Activated T-helper 2 cell treated with anti-CD3 and anti-CD28 coated beads, Interferon-gamma antibody, Interleukin-2, Interleukin-4, amounts not matched to agents 10 μg/mL and 5 μg/mL and 100 μg/mL, durations not matched to agents 14 hours and 24 hours and 36 hours (primary cell): ENCODE data around the gene TGFBI. TPM values are rescaled to one million over a fixed set of nuclear protein-coding genes. Genes with fewer than 3 reads are reported as not detected.

ENCODE experiments used
- DNase-seq: peaks from one replicate; pipeline ENCODE4 v3.0.0; 2021; ENCODE audit warnings: low spot score
- H3K27ac Mint-ChIP-seq: one replicate; pipeline ENCODE4 v1.8.0; 2021; ENCODE audit warnings: mixed read lengths
- H3K27me3 Mint-ChIP-seq: one replicate; pipeline ENCODE4 v1.8.0; 2021; ENCODE audit warnings: low read depth, mixed read lengths
- H3K36me3 Mint-ChIP-seq: one replicate; pipeline ENCODE4 v1.8.0; 2021; ENCODE audit warnings: low read depth, mixed read lengths
- H3K4me1 Mint-ChIP-seq: one replicate; pipeline ENCODE4 v1.8.0; 2021; ENCODE audit warnings: low read depth, mixed read lengths
- H3K4me3 Mint-ChIP-seq: one replicate; pipeline ENCODE4 v1.8.0; 2021; ENCODE audit warnings: low read depth, mild to moderate bottlenecking, moderate library complexity, mixed read lengths
- H3K9me3 Mint-ChIP-seq: one replicate; pipeline ENCODE4 v1.8.0; 2021; ENCODE audit warnings: mixed read lengths
- intact Hi-C: fragments of 100-400 bp; cut with micrococcal nuclease; formaldehyde crosslinking; loops from one replicate; pipeline ENCODE4 v1.15.1; 2023
- total RNA-seq: library from RNA; stranded (reverse); gene quantifications from 2 replicates; pipeline ENCODE4 v1.2.3, GENCODE V29; 2022

TGFBI gene
- total RNA-seq, 1 donor from 2014 or later: not detected

DNA sequence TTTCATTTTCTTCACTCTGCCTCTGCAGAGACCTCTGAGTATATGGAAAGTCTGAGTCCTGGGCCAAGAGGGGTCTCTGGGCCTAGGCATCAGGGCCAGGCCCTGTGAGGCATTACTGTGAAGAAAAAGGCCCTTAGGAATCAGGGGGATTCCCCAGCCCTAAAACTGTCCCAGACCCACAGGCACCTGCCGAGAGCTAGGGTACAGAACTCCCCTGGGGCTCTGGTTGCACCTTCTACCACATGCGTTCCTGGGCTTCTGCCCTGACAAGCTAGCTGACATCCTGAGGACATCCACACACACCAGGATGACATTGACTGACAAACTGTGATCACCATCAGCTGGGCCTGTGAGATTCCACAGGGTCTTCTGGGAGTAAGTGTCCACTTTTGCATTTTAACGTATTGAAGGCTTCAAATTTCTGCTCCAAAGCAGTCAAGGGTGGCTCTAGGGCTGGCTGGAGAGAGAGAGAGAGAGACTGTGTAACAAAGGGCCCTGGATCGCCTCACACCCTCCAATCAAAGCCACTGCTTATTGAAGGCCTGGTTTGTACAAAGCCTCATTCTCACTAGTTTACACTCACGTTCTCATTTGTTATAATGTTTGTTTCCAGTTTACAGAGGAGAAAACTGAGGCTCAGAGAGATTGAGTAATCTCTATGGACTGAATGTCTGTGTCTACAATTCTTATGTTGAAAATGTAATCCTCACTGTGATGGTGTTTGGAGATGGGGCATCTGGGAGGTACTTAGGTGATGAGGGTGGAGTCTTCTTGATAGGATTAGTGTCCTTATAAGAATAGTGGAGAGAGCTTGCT lies 45.1 kb downstream of the TGFBI start:
- Mint-ChIP-seq H3K27ac (no peak overlapping the region), H3K4me1 (peaks cover 2% of the 10 kb centered on the region), H3K9me3 (no peaks in the 10 kb centered on the region), H3K4me3 (no peak overlapping the region), H3K27me3 (peaks cover 41% of the 10 kb centered on the region), H3K36me3 (no peaks in the 10 kb centered on the region)
- intact Hi-C loops: no loop called here
- no peak for DNase-seq

DNA sequence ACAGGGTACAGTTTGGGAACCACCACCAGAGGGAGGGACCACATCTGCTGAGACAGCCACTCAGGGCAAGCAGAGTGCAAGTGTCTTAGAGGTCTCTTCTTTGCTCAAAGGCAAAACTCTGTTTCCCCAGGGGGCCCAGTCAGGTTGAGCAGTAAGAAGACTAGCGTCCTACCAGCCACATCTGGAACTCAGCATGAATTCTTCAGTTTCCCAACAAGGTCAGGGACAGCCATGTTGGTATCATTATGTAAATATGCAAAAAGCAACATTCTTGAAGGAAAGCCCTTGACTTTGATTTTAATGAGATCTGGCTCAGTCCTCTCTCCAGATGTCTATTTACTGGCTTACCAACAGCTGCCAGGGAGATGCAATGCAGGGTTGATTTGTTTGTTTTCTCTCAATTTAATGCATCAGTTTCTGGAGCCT lies 46.7 kb downstream of the TGFBI start:
- peaks cover 12% of the 10 kb centered on the region for H3K4me1 Mint-ChIP-seq
- no peak for DNase-seq
- H3K27me3 Mint-ChIP-seq: peaks cover 44% of the 10 kb centered on the region
- intact Hi-C loops: no loop called here
- H3K27ac Mint-ChIP-seq: no peak overlapping the region
- H3K9me3 Mint-ChIP-seq: no peaks in the 10 kb centered on the region
- no peaks in the 10 kb centered on the region for H3K36me3 Mint-ChIP-seq
- no peak overlapping the region for H3K4me3 Mint-ChIP-seq

DNA sequence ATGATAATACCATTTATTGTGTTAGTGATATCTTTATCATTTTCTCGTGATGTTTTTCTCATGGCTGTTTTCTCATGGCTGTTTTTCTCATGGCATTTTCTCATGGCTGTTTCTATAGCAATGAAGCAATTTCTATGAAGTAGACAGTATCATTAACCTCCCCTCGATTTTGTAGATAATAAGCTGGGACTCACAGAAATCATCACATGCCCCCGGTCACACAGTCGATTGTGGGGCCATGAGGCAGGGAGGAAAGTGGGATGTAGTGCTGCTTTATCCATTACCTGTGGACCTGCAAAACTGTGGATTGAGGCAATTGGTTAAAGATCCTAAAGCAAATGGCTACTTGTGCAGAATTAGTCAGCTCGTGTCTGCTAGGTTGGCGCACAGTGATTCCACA lies 47.3 kb downstream of the TGFBI start:
- intact Hi-C loops: no loop called here
- no peak for DNase-seq
- Mint-ChIP-seq H3K36me3 (no peaks in the 10 kb centered on the region), H3K4me1 (peaks cover 13% of the 10 kb centered on the region), H3K9me3 (no peaks in the 10 kb centered on the region), H3K27ac (no peak overlapping the region), H3K4me3 (no peak overlapping the region), H3K27me3 (peaks cover 48% of the 10 kb centered on the region)

DNA sequence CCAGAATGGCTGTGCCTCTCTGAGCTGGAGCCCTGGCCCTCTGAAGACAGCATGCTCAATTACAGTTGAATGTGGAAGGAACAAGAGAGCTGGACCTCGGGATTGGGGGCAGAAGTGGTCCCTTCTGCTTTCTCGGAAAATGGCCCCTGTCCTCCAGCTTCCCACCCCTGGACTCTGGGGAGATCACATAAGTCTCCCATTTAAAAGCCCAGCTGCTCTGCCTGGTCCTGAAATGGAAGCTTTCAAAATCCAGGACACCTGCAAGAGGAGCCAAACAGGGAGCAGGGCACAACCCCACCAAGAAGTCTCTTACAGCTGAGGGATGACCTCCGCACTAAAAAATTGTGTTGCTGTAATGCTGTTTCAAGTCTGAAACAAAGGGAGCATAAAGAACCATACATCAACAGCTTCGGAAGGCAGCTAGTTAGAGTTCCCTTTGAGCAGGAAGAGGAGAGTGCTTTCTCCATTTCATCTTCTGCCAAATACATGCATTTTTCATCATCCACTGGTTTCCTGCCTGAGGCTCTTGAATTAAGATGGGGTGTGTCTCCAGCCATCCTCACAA lies 48.2 kb downstream of the TGFBI start:
- Mint-ChIP-seq H3K36me3 (no peaks in the 10 kb centered on the region), H3K27ac (no peak overlapping the region), H3K27me3 (peaks cover 44% of the 10 kb centered on the region), H3K4me3 (no peak overlapping the region), H3K4me1 (peaks cover 13% of the 10 kb centered on the region), H3K9me3 (no peaks in the 10 kb centered on the region)
- intact Hi-C loops: no loop called here
- DNase-seq: no peak

DNA sequence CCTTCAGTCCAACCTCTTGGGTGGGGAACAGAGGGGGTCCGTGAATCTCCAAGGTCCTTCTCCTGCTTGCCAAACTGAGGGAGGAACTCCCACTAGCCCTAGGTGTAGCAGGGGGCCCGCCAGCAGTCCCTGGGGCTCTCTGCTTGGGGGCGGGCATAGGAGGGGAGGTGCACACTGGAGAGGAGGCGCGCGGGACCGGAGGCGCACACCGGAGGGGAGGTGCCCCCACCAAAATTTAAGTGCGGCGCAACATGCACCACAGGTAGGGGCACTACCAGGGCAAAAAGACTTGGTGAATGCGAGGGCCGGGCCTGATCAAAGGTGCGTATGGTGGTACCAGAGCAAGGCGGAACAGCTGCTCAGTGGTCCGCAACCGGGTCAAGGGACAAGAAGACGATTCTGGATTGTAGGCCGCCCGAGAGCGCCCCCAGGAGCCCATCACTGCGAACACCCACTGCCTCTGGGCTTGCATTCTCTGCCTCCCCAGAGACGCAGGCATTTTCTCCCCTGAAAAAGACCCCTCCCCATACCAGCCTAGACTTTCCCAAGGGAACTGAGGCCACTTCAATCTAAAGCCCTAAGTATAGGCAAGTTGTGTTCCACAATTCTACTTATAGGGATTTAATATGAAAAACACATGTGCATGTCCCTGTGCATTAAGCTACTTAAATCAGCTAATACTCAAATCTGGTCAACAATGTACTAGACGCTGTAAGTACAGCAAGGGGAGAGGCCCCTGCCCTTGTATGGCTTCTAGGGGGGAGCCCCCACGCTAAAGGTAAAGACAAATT lies 50.6 kb downstream of the TGFBI start:
- peaks cover 44% of the 10 kb centered on the region for H3K27me3 Mint-ChIP-seq
- H3K4me3 Mint-ChIP-seq: peak overlapping the region; percentile 77
- H3K9me3 Mint-ChIP-seq: no peaks in the 10 kb centered on the region
- no peak for DNase-seq
- intact Hi-C loops: no loop called here
- H3K4me1 Mint-ChIP-seq: peaks cover 13% of the 10 kb centered on the region
- H3K27ac Mint-ChIP-seq: no peak overlapping the region
- no peaks in the 10 kb centered on the region for H3K36me3 Mint-ChIP-seq

DNA sequence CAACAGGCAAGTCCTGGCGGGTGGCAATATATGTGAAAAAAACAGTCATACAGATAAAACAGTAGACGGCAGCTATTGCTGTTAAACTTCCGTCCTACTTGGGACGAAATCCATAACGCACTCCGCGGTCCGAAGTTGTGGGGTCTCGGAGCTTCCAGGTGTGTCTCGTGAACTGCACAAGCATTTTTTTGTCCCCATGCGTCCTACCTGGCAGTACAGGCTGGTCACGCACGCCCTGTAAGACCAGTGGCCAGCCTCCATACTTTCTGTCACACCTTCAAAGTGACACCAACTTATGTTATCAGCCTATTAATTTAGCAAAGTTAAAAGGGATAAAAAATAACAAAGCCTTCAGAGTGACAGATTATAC lies 51.3 kb downstream of the TGFBI start:
- Mint-ChIP-seq H3K4me3 (peak overlapping the region; percentile 77), H3K27ac (peak overlapping the region; percentile 75), H3K4me1 (peaks cover 13% of the 10 kb centered on the region), H3K36me3 (no peaks in the 10 kb centered on the region), H3K9me3 (no peaks in the 10 kb centered on the region), H3K27me3 (peaks cover 49% of the 10 kb centered on the region)
- intact Hi-C loops: loop anchor here (1.0 to 2.0 kb wide), 3 partner anchors 43 to 190 kb away; no protein-coding TSS in a partner anchor
- no peak for DNase-seq

DNA sequence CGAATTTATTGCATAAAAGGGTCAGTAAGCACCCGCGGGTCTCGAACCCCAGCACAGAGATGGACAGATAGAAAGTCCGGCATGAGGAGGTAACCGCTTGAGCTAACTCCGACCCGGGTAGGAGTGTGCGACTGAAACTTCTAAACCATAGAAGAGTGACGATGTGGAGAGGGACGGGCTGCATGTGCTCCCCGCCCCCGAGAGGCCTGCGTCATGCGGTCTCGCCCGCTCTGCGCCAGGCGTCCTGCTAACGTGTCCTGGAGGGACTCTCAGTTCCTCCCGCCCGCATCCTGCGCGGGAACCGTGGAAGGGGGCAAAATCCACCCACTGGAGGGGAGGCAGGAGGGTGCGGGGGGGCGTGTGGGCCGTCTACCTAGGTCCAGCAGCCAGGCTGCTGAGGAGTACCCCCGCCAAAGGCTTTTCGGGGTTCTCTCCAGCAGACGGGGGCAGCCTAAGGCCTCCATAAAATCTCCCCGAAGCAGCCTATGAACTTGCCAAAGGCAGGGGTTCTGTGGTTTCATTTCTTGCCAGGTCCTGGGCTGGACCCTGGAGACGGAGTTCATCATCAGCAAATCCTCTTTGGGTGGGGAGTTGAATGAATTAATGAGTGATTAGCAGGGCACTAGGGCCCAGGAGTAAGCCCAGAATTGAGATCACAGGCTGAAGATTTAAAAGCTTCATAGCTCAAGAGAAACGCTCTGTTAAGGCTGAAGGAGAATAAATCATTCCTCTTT lies 51.9 kb downstream of the TGFBI start:
- Mint-ChIP-seq H3K4me1 (peaks cover 13% of the 10 kb centered on the region), H3K27ac (peak overlapping the region; percentile 75), H3K4me3 (peak overlapping the region; percentile 77), H3K27me3 (peaks cover 55% of the 10 kb centered on the region), H3K9me3 (no peaks in the 10 kb centered on the region), H3K36me3 (no peaks in the 10 kb centered on the region)
- intact Hi-C loops: loop anchor here (1.0 to 2.0 kb wide), 3 partner anchors 43 to 190 kb away; no protein-coding TSS in a partner anchor
- DNase-seq: peak; percentile 75

DNA sequence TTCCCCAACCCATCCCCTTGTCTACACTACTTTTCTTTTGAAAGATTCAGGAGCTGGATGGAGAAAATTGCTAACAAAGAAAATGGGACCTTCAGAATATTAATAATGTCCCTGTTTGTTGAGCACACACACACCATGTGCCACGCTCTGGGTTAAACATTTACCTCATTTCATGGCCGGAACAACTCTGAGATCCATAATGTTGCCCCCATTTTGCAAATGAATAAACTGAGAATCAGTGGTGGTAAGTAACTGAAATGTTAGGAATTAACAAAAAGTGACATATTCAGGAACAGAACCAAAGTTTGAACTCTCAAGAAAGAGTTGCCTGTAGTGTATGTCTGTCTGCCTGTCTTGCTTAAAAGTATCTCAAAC lies 52.4 kb downstream of the TGFBI start:
- H3K4me3 Mint-ChIP-seq: no peak overlapping the region
- H3K9me3 Mint-ChIP-seq: no peaks in the 10 kb centered on the region
- H3K27me3 Mint-ChIP-seq: peaks cover 55% of the 10 kb centered on the region
- H3K27ac Mint-ChIP-seq: no peak overlapping the region
- intact Hi-C loops: loop anchor here (2.0 kb wide), 1 partner anchor 94 kb away; no protein-coding TSS in a partner anchor
- DNase-seq: no peak
- H3K4me1 Mint-ChIP-seq: peaks cover 13% of the 10 kb centered on the region
- H3K36me3 Mint-ChIP-seq: no peaks in the 10 kb centered on the region

DNA sequence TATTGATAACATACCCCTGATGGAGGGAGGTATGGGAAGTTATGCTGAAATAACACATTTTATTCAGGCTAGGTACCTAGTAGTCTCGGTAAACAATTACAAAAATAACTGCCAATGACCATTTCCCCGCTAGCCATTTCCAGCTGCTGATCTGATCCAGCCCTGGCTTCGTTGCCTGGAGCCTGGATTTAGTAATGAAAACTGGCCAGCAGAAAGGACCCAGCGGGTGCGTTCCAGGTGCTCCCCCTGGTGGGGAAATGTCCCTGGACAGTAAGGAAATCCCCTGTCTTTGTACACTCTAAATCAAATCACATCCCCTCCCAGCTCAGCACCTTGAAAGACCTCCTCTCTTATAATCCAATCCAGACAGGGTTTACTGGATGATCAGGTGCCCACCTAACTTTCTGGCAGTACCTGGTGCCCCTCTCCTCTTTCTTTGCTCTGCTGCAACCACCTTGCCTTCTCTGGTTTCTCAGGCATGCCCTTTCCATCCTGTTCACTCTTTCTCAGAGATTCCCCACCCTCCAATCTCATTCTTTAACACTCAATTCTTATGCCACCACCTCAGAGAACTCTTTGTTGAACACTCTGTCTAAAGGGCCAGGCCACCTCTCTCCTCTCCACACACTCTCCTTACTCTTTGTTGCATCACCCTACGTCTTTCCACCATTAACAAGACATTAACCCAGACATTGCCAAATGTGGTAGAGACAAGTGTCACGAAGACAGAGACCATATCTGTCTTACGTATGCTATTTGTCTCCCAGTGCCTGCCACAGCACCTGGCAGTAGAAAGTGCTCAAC lies 53.8 kb downstream of the TGFBI start:
- H3K4me1 Mint-ChIP-seq: peaks cover 13% of the 10 kb centered on the region
- no peak overlapping the region for H3K4me3 Mint-ChIP-seq
- H3K27ac Mint-ChIP-seq: no peak overlapping the region
- H3K36me3 Mint-ChIP-seq: no peaks in the 10 kb centered on the region
- no peaks in the 10 kb centered on the region for H3K9me3 Mint-ChIP-seq
- peak; percentile 24 for DNase-seq
- intact Hi-C loops: loop anchor here (1.0 to 2.0 kb wide), 4 partner anchors 50 to 195 kb away; partner anchors contain the start of gene SMAD5
- H3K27me3 Mint-ChIP-seq: peaks cover 56% of the 10 kb centered on the region

DNA sequence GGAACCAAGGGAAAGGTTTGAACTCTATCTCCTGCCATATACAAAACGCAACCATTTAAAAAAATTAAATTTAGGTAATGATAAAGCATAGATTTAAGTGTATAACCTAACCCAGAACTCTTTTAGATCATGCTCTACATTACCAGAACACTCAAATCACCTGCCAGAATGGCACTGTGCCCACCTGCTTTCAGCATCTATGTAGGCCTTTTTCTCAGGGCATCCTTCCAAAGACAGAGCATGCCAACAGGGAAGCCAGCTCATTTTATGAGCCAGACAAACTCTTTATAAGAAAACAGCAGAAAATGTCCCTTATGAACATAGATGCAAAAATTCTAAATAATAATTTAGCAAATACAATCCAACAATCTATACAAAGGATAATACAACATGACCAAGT lies 55.9 kb downstream of the TGFBI start:
- Mint-ChIP-seq H3K9me3 (no peaks in the 10 kb centered on the region), H3K4me1 (peaks cover 8% of the 10 kb centered on the region), H3K27me3 (peaks cover 37% of the 10 kb centered on the region), H3K27ac (no peak overlapping the region), H3K4me3 (no peak overlapping the region), H3K36me3 (no peaks in the 10 kb centered on the region)
- intact Hi-C loops: no loop called here
- DNase-seq: no peak

DNA sequence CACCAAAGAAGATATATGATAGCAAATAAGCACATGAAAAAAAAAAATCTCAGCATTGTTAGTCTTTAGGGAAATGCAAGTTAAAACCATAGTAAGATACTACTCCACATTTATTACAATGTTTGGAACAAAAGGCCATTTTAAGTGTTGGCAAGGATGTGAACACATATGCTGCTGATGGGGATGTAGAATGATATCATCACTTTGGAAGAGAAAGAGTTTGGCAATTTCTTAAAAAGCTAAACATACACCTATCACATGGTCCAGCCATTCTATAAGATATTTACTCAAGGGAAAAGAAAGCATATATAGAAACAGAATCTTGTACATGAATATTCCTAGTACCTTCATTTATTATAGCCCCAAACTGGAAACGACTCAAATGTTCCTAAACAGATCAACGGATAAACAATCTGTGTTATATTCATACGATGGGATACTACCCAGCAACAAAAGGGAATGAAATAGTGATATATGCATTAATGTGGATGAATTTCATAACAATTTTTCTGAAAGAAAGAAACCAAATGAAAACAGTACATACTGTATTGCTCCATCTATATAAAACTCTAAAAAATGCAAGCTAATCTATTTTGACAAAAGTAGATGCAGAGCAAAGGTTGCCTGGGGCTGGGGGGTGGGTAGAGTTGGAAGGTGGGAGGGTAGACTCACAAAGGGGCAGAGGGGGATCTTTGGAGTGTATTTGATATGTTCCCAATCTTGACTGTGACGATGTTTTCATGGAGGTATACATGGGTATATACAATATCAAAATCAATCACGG lies 58.2 kb downstream of the TGFBI start:
- Mint-ChIP-seq H3K9me3 (no peaks in the 10 kb centered on the region), H3K27me3 (peaks cover 25% of the 10 kb centered on the region), H3K4me3 (no peak overlapping the region), H3K4me1 (no peaks in the 10 kb centered on the region), H3K27ac (no peak overlapping the region), H3K36me3 (no peaks in the 10 kb centered on the region)
- DNase-seq: no peak
- intact Hi-C loops: no loop called here
